Measurements from ENCODE around the gene EFNB2.

EFNB2 gene

GRCh38 chr13:106484084-106484483 lies 51.4 kb downstream of the EFNB2 start:
- DNase-seq (ENCODE audit: low read depth in 2 of 2), result no peak

- DNase-seq (ENCODE audit: low read depth in 2 of 2), result no peak
Observed at GRCh38 chr13:106481919-106482318, 53.5 kb downstream of the EFNB2 start.

- no peak for DNase-seq (ENCODE audit: low read depth in 2 of 2)
Observed at GRCh38 chr13:106480351-106480910, 55.0 kb downstream of the EFNB2 start.

GRCh38 chr13:106479929-106480328 lies 55.5 kb downstream of the EFNB2 start:
- no peak for DNase-seq (ENCODE audit: low read depth in 2 of 2)

- DNase-seq (ENCODE audit: low read depth in 2 of 2), result no peak
Observed at GRCh38 chr13:106478116-106478515, 57.3 kb downstream of the EFNB2 start.

- DNase-seq (ENCODE audit: low read depth in 2 of 2), result no peak
Observed at GRCh38 chr13:106477303-106477702, 58.2 kb downstream of the EFNB2 start.

GRCh38 chr13:106475852-106476251 lies 59.6 kb downstream of the EFNB2 start:
- DNase-seq (ENCODE audit: low read depth in 2 of 2), result no peak

GRCh38 chr13:106474912-106475311 lies 60.5 kb downstream of the EFNB2 start:
- DNase-seq (ENCODE audit: low read depth in 2 of 2), result no peak

GRCh38 chr13:106473154-106473553 lies 62.3 kb downstream of the EFNB2 start:
- DNase-seq (ENCODE audit: low read depth in 2 of 2), result no peak

GRCh38 chr13:106472621-106473020 lies 62.8 kb downstream of the EFNB2 start:
- no peak for DNase-seq (ENCODE audit: low read depth in 2 of 2)

- no peak for DNase-seq (ENCODE audit: low read depth in 2 of 2)
Observed at GRCh38 chr13:106471957-106472543, 63.4 kb downstream of the EFNB2 start.

- no peak for DNase-seq (ENCODE audit: low read depth in 2 of 2)
Observed at GRCh38 chr13:106470576-106470975, 64.9 kb downstream of the EFNB2 start.

- DNase-seq (ENCODE audit: low read depth in 2 of 2), result no peak
Observed at GRCh38 chr13:106468744-106469590, 66.5 kb downstream of the EFNB2 start.

- DNase-seq (ENCODE audit: low read depth in 2 of 2), result no peak
Observed at GRCh38 chr13:106468207-106468606, 67.3 kb downstream of the EFNB2 start.

GRCh38 chr13:106467427-106468122 lies 67.9 kb downstream of the EFNB2 start:
- no peak for DNase-seq (ENCODE audit: low read depth in 2 of 2)

GRCh38 chr13:106466691-106467426 lies 68.6 kb downstream of the EFNB2 start:
- no peak for DNase-seq (ENCODE audit: low read depth in 2 of 2)

GRCh38 chr13:106464076-106464475 lies 71.4 kb downstream of the EFNB2 start:
- no peak for DNase-seq (ENCODE audit: low read depth in 2 of 2)

GRCh38 chr13:106462710-106463109 lies 72.8 kb downstream of the EFNB2 start:
- DNase-seq (ENCODE audit: low read depth in 2 of 2), result no peak

GRCh38 chr13:106455777-106456176 lies 79.7 kb downstream of the EFNB2 start:
- no peak for DNase-seq (ENCODE audit: low read depth in 2 of 2)

GRCh38 chr13:106455190-106455589 lies 80.3 kb downstream of the EFNB2 start:
- no peak for DNase-seq (ENCODE audit: low read depth in 2 of 2)

GRCh38 chr13:106453101-106453500 lies 82.4 kb downstream of the EFNB2 start:
- DNase-seq (ENCODE audit: low read depth in 2 of 2), result no peak

GRCh38 chr13:106450991-106451390 lies 84.5 kb downstream of the EFNB2 start:
- no peak for DNase-seq (ENCODE audit: low read depth in 2 of 2)
